GM12878 (cell line): ENCODE measurements around the gene GPATCH2L.

Source experiments
- CTCF ChIP-seq, 3 experiments: IDR thresholded peaks in 2 of 3; conservative IDR thresholded peaks in 1 of 3; 2 replicates each; pipeline ENCODE4 v1.5.1; 2011; ENCODE audit warnings: low read depth in 3 of 3, low read length in 3 of 3, mild to moderate bottlenecking in 3 of 3, control low read depth in 2 of 3, moderate library complexity in 2 of 3, inconsistent platforms in 1 of 3, mixed read lengths in 1 of 3; ENCODE audit not compliant: control insufficient read depth in 2 of 3, insufficient read depth in 1 of 3; ENCODE audit errors: extremely low read depth in 1 of 3
- FOS ChIP-seq: IDR thresholded peaks from 3 replicates; pipeline ENCODE4 v1.6.1; 2011; ENCODE audit warnings: borderline replicate concordance; ENCODE audit not compliant: insufficient read length; ENCODE audit errors: extremely low read depth
- KDM1A ChIP-seq: fragments of 200-600 bp; sonication (generic); IDR thresholded peaks from 2 replicates; pipeline ENCODE4 v1.6.1; 2016; ENCODE audit warnings: borderline replicate concordance
- PML ChIP-seq: IDR thresholded peaks from 2 replicates; pipeline ENCODE4 v1.6.1; 2012; ENCODE audit warnings: low read length, inconsistent platforms
- POLR2A ChIP-seq: IDR thresholded peaks from 2 replicates; pipeline ENCODE4 v1.6.1; 2011; ENCODE audit warnings: low read depth, mild to moderate bottlenecking, low read length
- POLR2AphosphoS2 ChIP-seq: IDR thresholded peaks from 2 replicates; pipeline ENCODE4 v1.6.1; 2011; ENCODE audit warnings: low read depth, mild to moderate bottlenecking, low read length, improper control_type of control experiment, moderate library complexity
- PRDM15 ChIP-seq: fragments of 450-650 bp; formaldehyde crosslinking; IDR thresholded peaks from 2 replicates; pipeline ENCODE4 v1.4.0; 2020; ENCODE audit warnings: mild to moderate bottlenecking, moderate library complexity
- TAF1 ChIP-seq: IDR thresholded peaks from 2 replicates; pipeline ENCODE4 v1.6.1; 2011; ENCODE audit warnings: mild to moderate bottlenecking, low read depth, low read length, borderline replicate concordance
- TCF3 ChIP-seq: IDR thresholded peaks from 2 replicates; pipeline ENCODE4 v1.6.1; 2012; ENCODE audit warnings: low read depth, mild to moderate bottlenecking, low read length, borderline replicate concordance; ENCODE audit not compliant: insufficient read depth
- ZZZ3 ChIP-seq: IDR thresholded peaks from 2 replicates; pipeline ENCODE4 v1.6.1; 2011; ENCODE audit warnings: low read depth; ENCODE audit not compliant: control insufficient read depth, insufficient read length
- TF ChIP-seq, protein P1 (sequence below): IDR thresholded peaks from 2 replicates; pipeline ENCODE4 v1.6.1; 2011; ENCODE audit warnings: borderline replicate concordance, low read depth, mild to moderate bottlenecking, moderate library complexity, mixed read lengths, low read length; ENCODE audit not compliant: insufficient read depth; ENCODE audit errors: extremely low read length

DNA sequence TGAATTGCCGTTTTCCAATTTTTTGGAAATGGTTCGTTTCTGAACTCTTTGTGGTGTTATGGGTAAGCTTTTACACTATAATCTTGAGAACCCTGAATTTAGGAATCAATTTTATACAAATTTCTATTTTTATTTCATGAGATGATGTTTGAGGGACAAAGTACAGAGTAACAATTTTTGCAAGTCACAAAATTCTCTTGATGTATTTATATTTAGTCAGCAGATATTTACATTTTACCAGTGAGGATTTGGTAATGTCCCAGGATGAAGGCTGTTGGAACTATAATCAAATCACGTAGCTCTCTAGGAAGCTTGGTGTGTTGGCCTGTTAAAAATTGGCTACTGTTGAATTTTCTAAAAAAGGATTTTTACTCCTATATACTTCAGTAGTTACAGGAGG, 24.2 kb downstream of the GPATCH2L start:
- TF ChIP-seq POLR2A (no peak), CTCF (IDR thresholded peaks at IDR 0.05 in 2 of 3, conservative IDR thresholded peaks at IDR 0.05 in 1 of 3; ENCODE audit: control insufficient read depth in 2 of 3, extremely low read depth in 1 of 3, insufficient read depth in 1 of 3, low read depth in 3 of 3, low read length in 3 of 3) (no peak), FOS (no peak), TCF3 (no peak), PML (no peak), PRDM15 (no peak), POLR2AphosphoS2 (no peak), ZZZ3 (no peak), KDM1A (no peak), TAF1 (no peak)
- TF ChIP-seq, protein P1, sequence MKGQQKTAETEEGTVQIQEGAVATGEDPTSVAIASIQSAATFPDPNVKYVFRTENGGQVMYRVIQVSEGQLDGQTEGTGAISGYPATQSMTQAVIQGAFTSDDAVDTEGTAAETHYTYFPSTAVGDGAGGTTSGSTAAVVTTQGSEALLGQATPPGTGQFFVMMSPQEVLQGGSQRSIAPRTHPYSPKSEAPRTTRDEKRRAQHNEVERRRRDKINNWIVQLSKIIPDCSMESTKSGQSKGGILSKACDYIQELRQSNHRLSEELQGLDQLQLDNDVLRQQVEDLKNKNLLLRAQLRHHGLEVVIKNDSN, result no peak
